NCI-H2171 treated with DMSO at 0.1 percent for 48 hours (cell line): Measurements from ENCODE around the gene EHBP1.

ENCODE experiments used
- DNase-seq: peaks from one replicate; lab custom pipeline; 2025; lab: John Stamatoyannopoulos, UW

The EHBP1 gene

GRCh38 chr2:62964050-62964449 is 258.5 kb downstream of the EHBP1 start:
- no peak for DNase-seq

DNA sequence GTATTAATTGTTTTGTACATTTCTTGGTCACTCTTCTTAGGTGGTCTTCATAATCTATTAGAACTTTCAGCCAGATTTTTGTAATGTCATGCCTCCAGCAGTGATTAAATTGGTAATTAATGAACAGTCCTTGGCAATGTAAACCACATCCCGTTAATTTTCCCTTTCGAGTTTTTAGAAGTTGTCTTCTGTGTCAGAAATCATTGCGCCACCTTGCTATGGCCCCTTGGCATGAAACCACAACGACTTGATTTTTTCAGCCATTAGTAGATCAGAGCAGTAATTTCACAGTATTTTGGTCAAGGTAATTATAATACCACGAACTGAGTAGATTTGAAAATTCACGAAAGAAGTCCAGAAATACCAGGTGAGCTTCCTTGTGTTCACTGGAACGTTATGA is 259.2 kb downstream of the EHBP1 start:
- no peak for DNase-seq

DNA sequence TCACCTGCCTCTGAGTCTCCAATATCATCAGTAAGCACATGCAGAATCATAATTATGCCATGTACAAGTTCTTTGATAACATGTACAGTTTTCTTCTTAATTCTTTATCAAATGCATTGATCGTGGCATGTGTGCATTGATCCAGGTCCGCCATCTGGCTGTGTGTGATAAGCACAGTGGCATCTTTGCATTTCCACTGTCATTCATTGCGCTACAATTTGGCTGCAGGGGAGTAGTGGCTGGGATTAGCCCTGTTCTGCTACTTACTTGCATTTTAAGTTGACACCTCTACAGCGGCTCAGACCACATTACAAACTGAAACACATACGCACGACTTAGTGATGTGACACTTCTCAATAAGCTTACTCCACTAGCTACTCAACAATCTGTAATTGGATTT is 261.5 kb downstream of the EHBP1 start:
- no peak for DNase-seq

DNA sequence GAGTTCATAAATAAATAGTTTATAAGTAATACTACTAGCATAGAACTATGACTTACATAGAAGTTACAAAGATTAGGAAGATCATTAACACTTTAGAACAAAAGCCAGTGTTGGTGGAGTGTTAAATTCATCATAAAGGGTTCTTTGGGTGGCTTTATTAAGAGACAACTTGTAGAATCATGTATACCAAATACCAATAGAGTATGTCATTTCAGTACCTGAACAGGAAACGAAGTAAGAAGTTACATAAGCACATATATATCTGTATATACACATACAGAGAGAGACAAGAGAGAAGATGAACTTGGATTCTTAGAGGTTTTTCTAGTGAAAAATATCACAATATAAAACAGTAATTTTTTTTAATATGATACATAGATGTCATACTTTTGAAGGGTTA is 262.7 kb downstream of the EHBP1 start:
- DNase-seq = no peak

- no peak for DNase-seq
These were observed 263.2 kb downstream of the EHBP1 start for GRCh38 chr2:62968668-62969067.

- DNase-seq = no peak
These were observed 266.4 kb downstream of the EHBP1 start for GRCh38 chr2:62971936-62972335.

- peak; percentile 47 for DNase-seq
These were observed 267.1 kb downstream of the EHBP1 start for GRCh38 chr2:62972601-62973000.

- no peak for DNase-seq
These were observed 269.5 kb downstream of the EHBP1 start for GRCh38 chr2:62974999-62975398.

GRCh38 chr2:62991605-62992004 is 286.1 kb downstream of the EHBP1 start:
- DNase-seq = no peak

DNA sequence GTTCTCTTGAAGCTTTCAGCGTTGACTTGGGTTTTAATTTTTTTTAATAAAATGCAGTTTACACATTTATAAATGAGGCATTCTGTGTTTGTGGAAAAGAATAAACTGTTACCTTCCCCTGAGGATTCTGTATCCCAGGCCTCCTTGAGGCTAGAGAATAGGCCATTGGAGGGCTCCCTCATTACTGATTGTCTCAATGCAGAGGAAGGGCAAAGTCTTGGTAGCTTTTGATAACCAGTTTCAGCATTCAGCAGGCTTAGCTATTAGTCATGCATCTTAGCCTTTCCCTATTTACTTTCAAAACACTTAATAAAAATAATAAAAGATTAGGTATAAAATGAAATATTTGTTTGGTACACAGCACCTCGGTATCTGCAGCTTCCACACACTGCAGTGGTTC is 287.0 kb downstream of the EHBP1 start:
- no peak for DNase-seq

DNA sequence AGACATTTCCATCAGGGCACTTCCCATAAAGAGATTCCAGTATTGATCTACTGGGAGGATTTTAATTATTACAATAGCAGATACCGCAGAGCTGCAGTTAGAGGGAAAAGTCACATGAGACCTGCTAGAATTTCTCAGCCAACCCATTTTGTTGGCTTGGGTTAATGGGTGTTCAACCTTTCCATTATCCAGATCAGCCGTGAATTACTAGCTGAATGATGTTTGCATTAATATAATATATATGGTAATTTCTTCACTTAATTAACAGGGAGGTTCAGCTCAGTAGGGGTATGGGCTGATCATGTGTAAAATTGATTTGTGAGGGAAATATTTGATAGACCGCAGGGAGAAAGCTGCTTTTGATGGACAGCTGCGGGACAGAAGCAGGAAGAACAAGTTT is 288.7 kb downstream of the EHBP1 start:
- no peak for DNase-seq

GRCh38 chr2:62996534-62997186 is 291.1 kb downstream of the EHBP1 start:
- no peak for DNase-seq

- no peak for DNase-seq
These were observed 293.4 kb downstream of the EHBP1 start for GRCh38 chr2:62998949-62999348.

DNA sequence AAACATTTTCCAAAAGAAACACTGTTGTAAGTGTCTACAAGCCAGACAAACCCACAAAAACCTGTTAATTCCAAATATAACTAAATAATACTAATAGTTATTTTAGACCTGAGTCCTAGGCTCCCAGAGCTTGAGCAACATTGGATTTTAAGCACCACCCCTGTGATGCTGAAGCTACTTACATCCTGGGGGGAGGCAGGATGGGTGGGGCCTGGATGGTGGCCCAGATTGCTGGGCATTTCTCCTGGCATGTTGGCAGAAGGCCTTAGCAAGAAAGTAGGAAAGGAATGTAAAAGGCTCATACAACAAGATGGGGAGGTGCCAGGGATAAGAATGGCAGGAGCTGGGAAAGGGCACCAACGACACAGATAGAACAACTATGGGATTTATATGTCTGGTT is 294.4 kb downstream of the EHBP1 start:
- no peak for DNase-seq

DNA sequence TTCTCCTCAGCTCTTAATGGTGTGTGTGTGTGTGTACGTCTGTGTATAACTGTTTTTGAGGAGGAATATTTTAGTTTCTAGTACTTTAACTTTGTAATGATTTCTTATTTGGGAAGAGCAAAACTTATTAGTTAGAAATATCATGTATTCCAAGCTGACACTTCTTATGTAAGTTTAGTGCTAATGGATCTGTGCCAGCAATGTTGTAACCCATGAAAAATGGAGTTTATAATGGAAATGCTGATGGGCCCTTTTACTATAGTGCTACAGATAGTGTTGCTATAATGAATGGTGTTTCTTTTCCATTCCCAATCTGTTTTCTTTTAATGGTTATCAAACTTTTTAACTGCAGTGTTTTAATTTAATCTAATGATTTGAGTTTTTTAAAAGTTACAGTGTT is 295.3 kb downstream of the EHBP1 start:
- DNase-seq = no peak

DNA sequence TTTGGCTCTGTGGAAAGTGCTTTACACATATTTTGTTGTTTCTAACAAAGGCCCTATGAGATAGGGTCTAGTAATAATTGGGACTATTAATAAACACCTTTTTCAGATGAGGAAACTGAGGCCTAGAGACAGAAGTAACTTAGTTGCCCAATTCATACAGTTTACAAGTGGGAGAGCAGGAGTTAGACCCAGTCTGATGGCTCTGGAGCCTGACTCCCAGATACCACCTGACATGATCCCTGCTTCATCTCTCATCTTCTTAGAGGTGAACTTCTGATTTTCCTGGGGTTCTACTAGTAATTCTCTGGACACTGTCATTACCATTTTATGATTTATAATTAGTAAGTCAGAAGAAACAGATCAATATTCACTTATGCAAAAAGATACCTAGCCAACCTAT is 296.1 kb downstream of the EHBP1 start:
- no peak for DNase-seq

- DNase-seq = no peak
These were observed 297.8 kb downstream of the EHBP1 start for GRCh38 chr2:63003351-63003750.

- no peak for DNase-seq
These were observed 302.4 kb downstream of the EHBP1 start for GRCh38 chr2:63007813-63008458.

GRCh38 chr2:63008838-63009237 is 303.3 kb downstream of the EHBP1 start:
- no peak for DNase-seq

DNA sequence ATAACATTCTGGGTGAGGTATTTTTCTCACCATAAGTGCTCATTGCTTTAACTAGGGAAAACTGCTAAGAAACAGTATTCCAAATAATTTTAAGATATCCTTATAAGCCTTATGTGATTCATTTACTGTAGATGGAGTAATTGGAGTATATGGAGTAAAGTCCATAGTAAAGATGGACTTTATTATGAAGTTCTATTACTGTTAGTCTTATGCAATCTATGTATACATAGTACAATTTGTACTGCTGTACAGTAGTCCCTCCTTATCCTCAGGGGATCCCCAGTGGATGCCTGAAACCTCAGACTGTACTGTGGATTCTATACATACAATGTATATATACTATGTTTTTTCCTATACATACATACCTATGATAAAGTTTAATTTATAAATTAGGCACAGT is 304.0 kb downstream of the EHBP1 start:
- DNase-seq = no peak

DNA sequence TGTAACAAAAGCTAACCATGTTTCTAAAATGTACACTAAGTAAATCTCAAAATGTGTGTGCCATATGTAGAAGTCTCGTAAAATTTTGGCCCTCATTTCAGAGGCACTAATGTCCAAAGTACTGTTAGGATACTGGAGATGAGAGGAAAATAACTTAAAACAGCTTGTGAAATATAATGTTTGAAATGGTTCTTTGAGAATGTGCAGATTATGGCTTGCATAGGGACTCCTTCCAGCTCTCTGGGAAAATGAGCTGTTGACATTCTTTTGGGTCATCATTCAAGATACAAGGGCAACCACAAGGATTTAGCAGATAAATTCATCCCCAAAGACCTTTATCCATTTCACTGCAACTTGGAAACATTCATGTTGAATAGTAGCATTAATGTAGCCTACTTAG is 307.0 kb downstream of the EHBP1 start:
- no peak for DNase-seq

DNA sequence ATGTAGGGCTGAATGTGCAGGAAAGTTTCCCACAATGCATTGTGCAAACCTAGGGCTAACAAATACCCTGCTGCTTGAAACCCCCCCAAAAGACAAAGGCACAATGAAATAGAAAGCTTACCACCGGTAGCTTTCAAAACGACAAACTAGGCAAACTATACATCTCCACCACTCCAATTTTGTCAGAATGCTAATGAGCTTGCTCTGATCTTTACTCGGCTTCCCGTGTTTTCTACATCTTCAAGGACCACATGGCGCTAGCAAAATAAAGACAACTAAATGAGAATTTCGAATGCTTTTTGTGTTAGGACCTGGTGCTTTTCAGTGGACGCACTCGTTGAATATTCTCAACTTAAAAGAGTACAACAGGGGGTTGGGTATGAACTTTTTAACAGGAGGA is 307.9 kb downstream of the EHBP1 start:
- no peak for DNase-seq

DNA sequence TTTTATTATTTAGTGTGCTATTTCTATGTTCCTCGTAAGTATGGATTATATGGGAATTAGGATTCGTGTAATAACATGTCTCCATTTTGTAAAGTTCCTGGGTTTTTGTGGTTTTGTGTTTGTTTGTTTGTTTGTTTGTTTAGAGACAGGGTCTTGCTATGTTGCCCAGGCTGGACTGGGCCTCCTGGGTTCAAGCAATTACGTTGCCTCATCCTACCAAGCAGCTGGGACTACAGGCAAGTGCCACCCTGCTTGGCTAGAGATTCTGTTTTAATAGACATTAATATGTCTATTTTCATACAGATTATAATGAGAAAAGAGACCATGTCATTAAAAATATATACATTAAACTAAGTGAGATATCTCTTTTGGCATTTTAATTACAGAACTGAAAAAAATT is 309.9 kb downstream of the EHBP1 start:
- DNase-seq = no peak

DNA sequence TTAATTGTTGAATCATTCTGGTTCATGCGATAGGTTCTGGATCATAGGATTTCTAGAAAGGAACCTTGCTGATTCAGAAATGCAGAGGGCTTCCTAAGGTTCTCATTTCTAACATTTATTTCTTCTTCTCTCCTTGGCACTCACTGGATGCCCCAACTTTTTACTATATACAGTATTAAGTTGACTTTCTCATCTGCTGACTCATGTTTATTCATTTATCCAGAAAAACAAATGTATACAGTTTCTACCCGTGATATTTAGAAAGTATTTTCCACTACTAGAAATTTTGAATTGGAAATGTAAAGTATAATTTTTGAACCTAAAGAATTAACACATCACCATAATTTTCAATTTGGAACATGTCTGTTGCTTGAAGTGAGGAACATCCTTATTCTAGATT is 312.9 kb downstream of the EHBP1 start:
- no peak for DNase-seq
